Measurements from ENCODE around the gene GJC1. TPM values are rescaled to one million over a fixed set of nuclear protein-coding genes. Genes with fewer than 3 reads are reported as not detected.

GJC1 gene
- total RNA-seq, 4 donors from 2014 or later, result 2.1 to 9.2 (median 4.6) TPM

DNA sequence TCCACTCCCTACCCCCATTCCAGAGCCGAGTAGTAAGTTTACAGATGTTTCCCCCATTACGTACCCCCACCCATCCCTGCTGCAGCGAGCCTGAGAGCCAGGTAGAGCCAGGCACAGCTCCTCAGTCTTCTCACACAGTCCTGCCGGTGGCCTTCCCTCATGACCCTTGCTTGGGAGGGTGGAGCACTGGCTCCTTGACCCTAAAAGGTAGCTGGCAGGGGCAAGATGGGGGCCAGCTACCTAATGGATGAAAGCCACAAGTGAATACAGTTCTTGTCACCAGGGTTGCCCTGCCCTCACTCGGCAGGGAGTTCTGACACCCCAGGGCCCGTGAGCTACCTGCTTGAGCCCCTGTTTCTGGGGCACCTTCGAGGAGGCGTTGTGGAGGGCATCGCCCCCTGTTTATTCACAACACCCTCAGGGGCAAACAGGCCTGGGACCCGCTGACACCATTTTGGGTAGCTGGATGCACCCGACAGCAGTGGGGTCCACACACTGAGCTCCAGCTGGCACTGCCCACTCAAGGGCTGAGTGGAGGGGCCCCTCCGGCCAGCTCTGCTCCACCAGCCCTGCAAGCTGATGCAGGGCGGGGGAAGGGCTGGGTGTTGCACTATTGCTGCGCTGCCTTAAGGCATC, 49.1 kb downstream of the GJC1 start:
- H3K27me3 ChIP-seq, result no peaks in the 10 kb centered on the region
- H3K27ac ChIP-seq, result no peak overlapping the region
- TF ChIP-seq POLR2A (IDR thresholded peaks at IDR 0.05), result no peak
- no peak for TF ChIP-seq CTCF (IDR thresholded peaks at IDR 0.05 in 4 of 5, conservative IDR thresholded peaks at IDR 0.05 in 1 of 5)
- H3K4me1 ChIP-seq, result peaks cover 3 to 4% of the 10 kb centered on the region in 2 donors
- H3K4me3 ChIP-seq, result no peak overlapping the region
- intact Hi-C loops (cut with DNase I; ENCODE audit: low total_unique reads) (no loop called here), in situ Hi-C loops (cut with MboI; ENCODE audit: low sequenced_read_pairs in 4 of 4) (loop anchor here in 1 of 4 donors (25.0 kb wide), 1 partner anchor 231 kb away; no protein-coding TSS in a partner anchor)
- no peak for DNase-seq
- no peak for ATAC-seq
- H3K9me3 ChIP-seq, result no peaks in the 10 kb centered on the region
- H3K36me3 ChIP-seq, result no peaks in the 10 kb centered on the region

GRCh38 chr17:44780161-44780560, 49.9 kb downstream of the GJC1 start:
- no peak overlapping the region for H3K27ac ChIP-seq
- in situ Hi-C loops (cut with MboI; ENCODE audit: low sequenced_read_pairs in 4 of 4), result loop anchor here in 1 of 4 donors (25.0 kb wide), 1 partner anchor 232 kb away; no protein-coding TSS in a partner anchor
- intact Hi-C loops (cut with DNase I; ENCODE audit: low total_unique reads), result no loop called here
- no peak overlapping the region for H3K4me3 ChIP-seq
- ATAC-seq (no peak), DNase-seq (no peak)
- H3K36me3 ChIP-seq, result no peaks in the 10 kb centered on the region
- TF ChIP-seq POLR2A (IDR thresholded peaks at IDR 0.05) (no peak), CTCF (IDR thresholded peaks at IDR 0.05 in 4 of 5, conservative IDR thresholded peaks at IDR 0.05 in 1 of 5) (no peak)
- H3K27me3 ChIP-seq, result no peaks in the 10 kb centered on the region
- no peaks in the 10 kb centered on the region for H3K9me3 ChIP-seq
- peaks cover 7 to 11% of the 10 kb centered on the region in 2 donors for H3K4me1 ChIP-seq

DNA sequence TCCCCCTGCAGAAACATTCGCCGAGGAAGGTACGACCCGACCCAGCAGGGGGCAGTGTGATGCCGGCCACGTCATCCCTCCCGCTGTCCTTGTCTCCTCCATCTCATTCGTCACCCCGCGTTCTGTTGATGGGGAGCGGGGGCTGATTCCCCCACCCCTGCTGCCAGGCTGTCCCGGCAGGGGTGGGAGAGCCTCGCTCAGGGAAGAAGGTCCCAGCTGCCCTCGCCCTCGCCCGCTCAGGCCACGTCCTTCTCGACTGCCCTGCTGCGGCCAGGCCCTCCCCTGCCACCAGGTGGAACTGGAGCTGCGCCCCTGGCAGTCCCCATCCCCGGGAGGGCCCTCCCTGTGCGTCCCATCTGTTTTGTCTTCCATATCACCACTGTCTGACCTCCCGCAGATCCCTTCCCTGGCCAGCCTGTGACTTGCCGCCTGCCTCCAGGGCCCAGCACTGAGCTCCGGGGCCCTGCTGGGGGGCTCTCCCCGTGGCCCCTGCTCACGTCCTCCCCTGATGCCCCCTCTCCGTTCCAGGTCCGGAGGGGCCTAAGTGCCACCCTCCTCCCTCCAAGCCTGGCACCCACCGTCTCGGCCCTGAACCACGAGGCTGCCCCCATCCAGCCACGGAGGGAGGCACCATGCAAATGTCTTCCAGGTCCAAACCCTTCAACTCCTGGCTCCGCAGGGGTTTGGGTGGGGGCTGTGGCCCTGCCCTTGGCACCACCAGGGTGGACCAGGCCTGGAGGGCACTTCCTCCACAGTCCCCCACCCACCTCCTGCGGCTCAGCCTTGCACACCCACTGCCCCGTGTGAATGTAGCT, 50.7 kb downstream of the GJC1 start:
- Histone ChIP-seq H3K36me3 (no peaks in the 10 kb centered on the region), H3K4me1 (peaks cover 9 to 14% of the 10 kb centered on the region in 2 donors), H3K9me3 (no peaks in the 10 kb centered on the region), H3K27me3 (no peaks in the 10 kb centered on the region), H3K27ac (no peak overlapping the region), H3K4me3 (peak overlapping the region; percentile 20 to 46 (median 36))
- no peak for TF ChIP-seq POLR2A (IDR thresholded peaks at IDR 0.05)
- peak; percentile 64 to 83 (median 75) for TF ChIP-seq CTCF (IDR thresholded peaks at IDR 0.05 in 4 of 5, conservative IDR thresholded peaks at IDR 0.05 in 1 of 5)
- ATAC-seq, result peak in 1 of 2 donors; percentile 22
- peak; percentile 15 to 51 for DNase-seq
- intact Hi-C loops (cut with DNase I; ENCODE audit: low total_unique reads), result no loop called here
- in situ Hi-C loops (cut with MboI; ENCODE audit: low sequenced_read_pairs in 4 of 4), result loop anchor here (5.0 to 25.0 kb wide), 4 partner anchors 85 to 245 kb away; no protein-coding TSS in a partner anchor

DNA sequence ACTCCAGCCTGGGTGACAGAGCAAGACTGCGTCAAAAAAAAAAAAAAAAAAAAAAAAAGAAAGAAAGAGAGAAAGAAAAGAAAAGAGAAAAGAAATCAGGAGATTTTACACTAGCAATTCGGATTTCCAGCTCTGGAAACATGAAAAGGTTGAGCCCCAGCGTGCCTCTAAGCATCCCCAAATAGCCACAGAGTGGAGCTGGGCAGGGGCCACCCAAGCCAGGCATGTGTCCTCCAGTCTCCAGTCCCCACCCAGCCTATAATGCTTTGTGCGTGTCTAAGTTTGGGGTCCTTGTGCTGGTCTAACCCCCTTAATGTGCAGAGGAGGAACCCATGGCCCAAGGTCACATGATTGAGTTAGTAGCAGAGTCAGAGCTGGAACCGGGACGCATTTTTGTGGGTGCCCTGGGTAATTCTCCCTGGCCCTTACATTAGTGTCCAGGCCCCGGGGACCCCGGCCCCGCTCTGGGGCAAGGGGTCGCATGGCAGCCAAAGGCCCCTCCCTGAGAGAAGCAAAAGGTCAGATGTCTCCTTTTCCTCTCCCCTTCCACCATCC, 51.4 kb downstream of the GJC1 start:
- H3K27ac ChIP-seq, result no peak overlapping the region
- intact Hi-C loops (cut with DNase I; ENCODE audit: low total_unique reads), result no loop called here

More for the DNA sequence above, 51.4 kb downstream of the GJC1 start:
- Histone ChIP-seq H3K9me3 (no peaks in the 10 kb centered on the region), H3K27me3 (peaks cover 0 to 6% (median under 1%) of the 10 kb centered on the region in 3 donors), H3K4me3 (peak overlapping the region in 2 of 4 donors; percentile 27 to 46), H3K4me1 (peaks cover 9 to 14% of the 10 kb centered on the region in 2 donors), H3K36me3 (no peaks in the 10 kb centered on the region)
- TF ChIP-seq CTCF (IDR thresholded peaks at IDR 0.05 in 4 of 5, conservative IDR thresholded peaks at IDR 0.05 in 1 of 5), result no peak
- no peak for TF ChIP-seq POLR2A (IDR thresholded peaks at IDR 0.05)
- in situ Hi-C loops (cut with MboI; ENCODE audit: low sequenced_read_pairs in 4 of 4), result loop anchor here (5.0 to 25.0 kb wide), 4 partner anchors 86 to 246 kb away; no protein-coding TSS in a partner anchor
- no peak for ATAC-seq
- DNase-seq, result no peak

Data from gastrocnemius medialis (tissue), 4 donors.